ENCODE data around the gene SLC25A14.

Gene SLC25A14

GRCh38 chrX:130339408-130340222 lies at the start of gene SLC25A14:
Gene SLC25A14 (plus strand): TSS chrX:130339919. CDS start chrX:130340279, 360 bp downstream.
- TF ChIP-seq CTCF (conservative IDR thresholded peaks at IDR 0.05): no peak
- H3K27ac ChIP-seq: peak within 1 kb of the TSS; percentile 59

- no peak overlapping the region for H3K27ac ChIP-seq
- no peak for TF ChIP-seq CTCF (conservative IDR thresholded peaks at IDR 0.05)
Observed at GRCh38 chrX:130295519-130296296, 44.0 kb upstream of the SLC25A14 start.

GRCh38 chrX:130296297-130296678 lies 43.4 kb upstream of the SLC25A14 start:
- TF ChIP-seq CTCF (conservative IDR thresholded peaks at IDR 0.05): no peak
- H3K27ac ChIP-seq: no peak overlapping the region

GRCh38 chrX:130296743-130297142 lies 43.0 kb upstream of the SLC25A14 start:
- TF ChIP-seq CTCF (conservative IDR thresholded peaks at IDR 0.05): no peak
- H3K27ac ChIP-seq: no peak overlapping the region

- no peak for TF ChIP-seq CTCF (conservative IDR thresholded peaks at IDR 0.05)
- no peak overlapping the region for H3K27ac ChIP-seq
Observed at GRCh38 chrX:130299279-130300009, 40.3 kb upstream of the SLC25A14 start.

- TF ChIP-seq CTCF (conservative IDR thresholded peaks at IDR 0.05): no peak
- no peak overlapping the region for H3K27ac ChIP-seq
Observed at GRCh38 chrX:130300010-130300282, 39.8 kb upstream of the SLC25A14 start.

- no peak for TF ChIP-seq CTCF (conservative IDR thresholded peaks at IDR 0.05)
- no peak overlapping the region for H3K27ac ChIP-seq
Observed at GRCh38 chrX:130301405-130301804, 38.3 kb upstream of the SLC25A14 start.
